Activated T-helper 1 cell treated with Interleukin-2 at 50 U/mL for 16 hours (primary cell): ENCODE measurements around the gene FLOT1.
"Not testable (repeated sequence)": the region's sequence is repeated elsewhere in the genome, so short reads cannot be mapped to it uniquely, and the experiment has no call there.

Source experiments
- DNase-seq: peaks from one replicate; pipeline ENCODE4 v3.0.0-alpha.2; 2020; ENCODE audit warnings: low read depth

Gene FLOT1

GRCh38 chr6:30767158-30767943 is 24.9 kb upstream of the FLOT1 start:
- no peak for DNase-seq

GRCh38 chr6:30766461-30767157 is 24.1 kb upstream of the FLOT1 start:
- no peak for DNase-seq

- DNase-seq = not testable (repeated sequence)
Measured at GRCh38 chr6:30765495-30765894, 23.0 kb upstream of the FLOT1 start.

GRCh38 chr6:30764490-30765043 is 22.1 kb upstream of the FLOT1 start:
- not testable (repeated sequence) for DNase-seq

- no peak for DNase-seq
Measured at GRCh38 chr6:30763618-30764489, 21.4 kb upstream of the FLOT1 start.

GRCh38 chr6:30763155-30763617 is 20.7 kb upstream of the FLOT1 start:
- DNase-seq = no peak

- no peak for DNase-seq
Measured at GRCh38 chr6:30761791-30762429, 19.4 kb upstream of the FLOT1 start.

GRCh38 chr6:30760549-30760948 is 18.1 kb upstream of the FLOT1 start:
- no peak for DNase-seq

- DNase-seq = no peak
Measured at GRCh38 chr6:30759575-30760239, 17.2 kb upstream of the FLOT1 start.

- DNase-seq = no peak
Measured at GRCh38 chr6:30757261-30757904, 14.9 kb upstream of the FLOT1 start.

- not testable (repeated sequence) for DNase-seq
Measured at GRCh38 chr6:30756405-30757003, 14.0 kb upstream of the FLOT1 start.

- DNase-seq = no peak
Measured at GRCh38 chr6:30754631-30755030, 12.1 kb upstream of the FLOT1 start.

GRCh38 chr6:30752157-30752927 is 9.9 kb upstream of the FLOT1 start:
- DNase-seq = no peak

- no peak for DNase-seq
Measured at GRCh38 chr6:30750379-30750668, 7.8 kb upstream of the FLOT1 start.

- DNase-seq = no peak
Measured at GRCh38 chr6:30749554-30750378, 7.3 kb upstream of the FLOT1 start.

- no peak for DNase-seq
Measured at GRCh38 chr6:30748851-30749540, 6.5 kb upstream of the FLOT1 start.

GRCh38 chr6:30747902-30748769 is 5.6 kb upstream of the FLOT1 start:
- no peak for DNase-seq
